HAP-1 (cell line): ENCODE measurements around the gene RAD9A.

Experiments used
- DNase-seq, 2 experiments: peaks; one replicate each; pipeline ENCODE4 v3.0.0-alpha.2; 2016 to 2020; ENCODE audit warnings: low spot score in 2 of 2
- H3K27me3 ChIP-seq: fragments of 250-450 bp; sonication (Bioruptor Pico); 2 replicates; pipeline ENCODE4 v1.5.1; 2020; ENCODE audit warnings: low read depth, mild to moderate bottlenecking, moderate library complexity
- H3K36me3 ChIP-seq: fragments of 250-450 bp; sonication (Bioruptor Pico); replicated peaks from 2 replicates; pipeline ENCODE4 v1.5.1; 2020; ENCODE audit warnings: mild to moderate bottlenecking
- H3K4me1 ChIP-seq: fragments of 250-450 bp; sonication (Bioruptor Pico); 2 replicates; pipeline ENCODE4 v1.5.1; 2020; ENCODE audit warnings: mild to moderate bottlenecking
- H3K4me3 ChIP-seq: fragments of 250-450 bp; sonication (Bioruptor Pico); 2 replicates; pipeline ENCODE4 v1.5.1; 2020; ENCODE audit warnings: mild to moderate bottlenecking, moderate library complexity
- H3K9me3 ChIP-seq: fragments of 250-450 bp; sonication (Bioruptor Pico); 2 replicates; pipeline ENCODE4 v1.5.1; 2020; ENCODE audit warnings: mild to moderate bottlenecking, moderate library complexity
- in situ Hi-C: fragments of 300-500 bp; cut with MboI; formaldehyde crosslinking; loops from 3 replicates; pipeline ENCODE4 v1.14.3; 2020; ENCODE audit warnings: low sequenced_read_pairs, inconsistent platforms, mixed read lengths

Gene RAD9A

DNA sequence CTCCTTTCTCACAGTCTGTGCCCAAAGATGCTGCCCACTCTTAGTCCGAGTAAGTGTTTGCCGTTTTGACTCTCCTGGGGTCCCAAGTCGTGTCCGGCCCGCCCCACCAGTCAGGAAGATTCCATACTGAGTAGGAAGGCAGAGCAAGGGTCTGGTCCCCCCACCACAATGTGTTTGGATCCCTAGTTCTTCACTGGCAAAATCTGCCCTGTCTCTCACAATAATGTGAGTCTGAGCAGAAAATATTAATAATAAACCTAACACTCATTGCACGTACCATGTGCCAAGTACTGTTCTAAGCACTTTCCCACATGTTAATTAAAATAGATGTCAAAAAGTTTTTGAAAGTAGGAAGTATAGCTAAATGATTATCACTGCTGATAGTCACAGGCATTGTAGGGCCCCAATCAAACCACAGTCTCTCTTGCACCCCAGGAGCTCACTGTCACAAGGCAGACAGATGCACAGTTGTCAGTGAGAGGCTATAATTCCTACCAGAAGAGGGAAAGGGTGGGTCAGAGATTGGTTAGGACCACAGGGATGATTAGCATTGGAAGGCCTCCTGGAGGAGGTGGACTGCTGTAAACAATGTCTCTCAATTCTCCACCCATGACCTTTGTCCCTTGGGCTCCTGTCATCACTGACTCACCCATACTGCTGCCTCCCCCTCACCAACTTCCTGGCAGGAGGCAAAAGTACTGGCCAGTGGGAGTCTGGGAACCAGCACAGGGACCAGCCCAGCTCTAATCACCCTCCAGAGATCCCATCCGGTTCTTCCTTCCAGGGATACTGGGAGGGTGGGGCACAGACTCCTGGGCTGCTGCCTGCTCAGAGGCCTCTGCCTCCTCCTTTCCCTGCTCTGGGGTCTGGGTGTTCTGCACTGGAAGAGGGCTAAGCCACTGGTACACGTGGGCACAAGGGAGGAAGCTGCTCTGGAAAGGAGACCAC lies 37.4 kb upstream of the RAD9A start:
- no peaks in the 10 kb centered on the region for H3K27me3 ChIP-seq
- no peaks in the 10 kb centered on the region for H3K36me3 ChIP-seq
- no peaks in the 10 kb centered on the region for H3K9me3 ChIP-seq
- in situ Hi-C loops: no loop called here
- peaks cover 7% of the 10 kb centered on the region; the same call in 1 of the 2 replicates for H3K4me1 ChIP-seq
- DNase-seq: no peak
- peak overlapping the region; percentile 75 for H3K4me3 ChIP-seq

GRCh38 chr11:67355023-67355793 lies 36.6 kb upstream of the RAD9A start:
- DNase-seq: no peak
- H3K4me1 ChIP-seq: peaks cover 7% of the 10 kb centered on the region; the same call in 1 of the 2 replicates

GRCh38 chr11:67355794-67356386 lies 35.9 kb upstream of the RAD9A start:
- Histone ChIP-seq H3K27me3 (no peaks in the 10 kb centered on the region), H3K4me3 (no peak overlapping the region), H3K9me3 (no peaks in the 10 kb centered on the region), H3K4me1 (peaks cover 7% of the 10 kb centered on the region; the same call in 1 of the 2 replicates), H3K36me3 (no peaks in the 10 kb centered on the region)
- in situ Hi-C loops: no loop called here
- DNase-seq: no peak

More at GRCh38 chr11:67355023-67355793, 36.6 kb upstream of the RAD9A start:
- no peaks in the 10 kb centered on the region for H3K36me3 ChIP-seq
- no peak overlapping the region for H3K4me3 ChIP-seq
- in situ Hi-C loops: no loop called here
- no peaks in the 10 kb centered on the region for H3K27me3 ChIP-seq
- H3K9me3 ChIP-seq: no peaks in the 10 kb centered on the region

- in situ Hi-C loops: no loop called here
- Histone ChIP-seq H3K4me3 (no peak overlapping the region), H3K27me3 (no peaks in the 10 kb centered on the region), H3K4me1 (peaks cover 7% of the 10 kb centered on the region; the same call in 1 of the 2 replicates), H3K9me3 (no peaks in the 10 kb centered on the region), H3K36me3 (no peaks in the 10 kb centered on the region)
- no peak for DNase-seq
Measured at GRCh38 chr11:67356387-67356863, 35.4 kb upstream of the RAD9A start.

DNA sequence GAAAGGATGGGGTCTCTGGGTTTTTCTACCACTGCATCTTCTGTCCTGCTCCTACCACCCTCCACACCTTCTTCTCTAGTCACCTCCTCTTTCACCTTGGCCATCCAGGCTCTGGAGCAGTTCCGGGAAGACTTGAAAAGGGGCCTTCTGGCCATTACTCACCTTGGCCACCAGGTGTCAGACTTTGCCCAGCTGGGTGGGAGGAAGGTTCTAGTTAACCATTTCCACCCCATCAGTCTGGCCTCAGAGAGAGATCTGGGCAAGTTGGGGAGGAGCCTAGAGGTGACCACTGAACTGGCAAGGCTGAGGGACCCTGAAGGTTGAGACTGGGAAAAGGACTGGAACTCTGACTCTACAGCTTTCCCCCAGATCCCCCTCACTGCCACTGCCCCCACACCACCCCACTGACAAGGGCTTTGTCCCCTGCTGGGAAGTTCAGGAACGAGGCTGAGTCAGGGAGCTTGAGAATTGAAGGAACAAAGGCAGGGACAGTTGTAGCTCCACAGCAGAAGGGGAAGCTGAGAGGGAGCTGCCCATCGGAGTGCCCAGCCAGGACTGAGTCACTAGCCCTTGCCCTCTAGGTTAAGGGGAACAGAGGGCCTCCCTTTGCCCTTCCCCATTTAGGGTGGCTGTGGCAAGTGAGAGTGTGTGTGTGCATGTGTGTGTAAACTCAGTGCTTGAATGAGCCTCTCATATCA lies 34.8 kb upstream of the RAD9A start:
- in situ Hi-C loops: no loop called here
- no peak overlapping the region for H3K4me3 ChIP-seq
- H3K27me3 ChIP-seq: no peaks in the 10 kb centered on the region
- H3K4me1 ChIP-seq: peaks cover 7% of the 10 kb centered on the region; the same call in 1 of the 2 replicates
- DNase-seq: peak; percentile 79 to 83
- no peaks in the 10 kb centered on the region for H3K36me3 ChIP-seq
- no peaks in the 10 kb centered on the region for H3K9me3 ChIP-seq

DNA sequence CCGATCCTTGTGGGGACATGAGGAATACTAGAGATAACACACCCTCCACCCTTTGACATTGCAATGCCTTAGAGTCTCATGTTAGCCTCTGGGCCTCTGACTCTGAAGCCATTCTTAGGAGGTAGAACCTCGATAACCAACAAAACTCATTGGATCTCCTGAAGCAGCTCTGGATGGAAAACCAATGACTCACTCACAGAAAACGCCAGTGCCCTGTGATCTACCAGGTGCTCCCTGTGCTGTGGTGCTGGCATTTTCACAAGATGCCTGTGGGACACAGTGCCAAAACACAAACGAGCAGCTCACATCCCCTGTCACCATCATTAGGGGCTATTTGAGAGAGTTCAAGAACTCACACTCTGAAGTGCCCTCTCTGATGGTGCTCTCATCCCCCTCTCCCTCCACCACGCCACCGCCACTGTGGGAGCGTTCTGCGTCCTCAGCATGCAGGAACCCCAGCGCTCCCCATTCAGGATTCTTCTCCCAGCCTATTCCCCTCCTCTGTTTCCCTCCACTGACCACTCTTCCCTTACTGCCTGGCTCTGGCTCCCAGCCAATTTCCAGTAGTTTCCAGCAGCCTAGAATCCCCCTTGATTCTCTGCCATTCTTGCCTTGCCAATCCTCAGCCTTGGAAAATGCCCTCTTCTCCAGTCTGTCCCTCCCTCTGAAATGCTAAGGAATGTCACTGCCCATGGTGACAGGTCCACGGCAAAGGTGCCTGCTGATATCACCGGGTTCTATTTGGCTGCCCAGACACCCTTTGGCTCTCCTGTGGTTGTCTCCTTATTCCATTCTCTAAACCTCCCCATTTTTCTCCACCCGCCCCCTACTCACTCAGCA lies 33.7 kb upstream of the RAD9A start:
- no peak overlapping the region for H3K4me3 ChIP-seq
- no peaks in the 10 kb centered on the region for H3K36me3 ChIP-seq
- in situ Hi-C loops: no loop called here
- no peak for DNase-seq
- H3K9me3 ChIP-seq: no peaks in the 10 kb centered on the region
- H3K27me3 ChIP-seq: no peaks in the 10 kb centered on the region
- peaks cover 4% of the 10 kb centered on the region; the same call in 1 of the 2 replicates for H3K4me1 ChIP-seq

DNA sequence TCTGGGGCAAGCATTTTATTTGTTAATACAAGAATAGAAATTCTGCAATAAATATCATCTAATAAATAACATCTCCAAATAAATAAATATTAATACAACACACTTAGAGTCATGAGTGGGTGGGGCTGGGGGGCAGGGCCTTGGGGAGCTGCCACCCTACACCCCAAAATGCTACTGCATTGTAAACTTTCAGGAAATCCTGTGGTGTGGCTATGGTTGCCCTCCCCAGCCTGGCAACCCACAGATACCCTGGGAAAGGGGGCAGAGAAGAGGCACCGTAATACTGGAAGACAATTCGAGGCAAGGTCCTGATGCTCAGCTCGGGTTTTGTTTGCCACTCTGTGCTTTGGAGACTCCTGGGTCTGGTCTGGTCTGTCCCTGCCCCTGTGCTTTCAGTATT lies 27.6 kb upstream of the RAD9A start:
- no peak for DNase-seq
- no peak overlapping the region for H3K4me3 ChIP-seq
- in situ Hi-C loops: no loop called here
- H3K36me3 ChIP-seq: no peaks in the 10 kb centered on the region
- no peaks in the 10 kb centered on the region for H3K4me1 ChIP-seq
- H3K9me3 ChIP-seq: no peaks in the 10 kb centered on the region
- H3K27me3 ChIP-seq: no peaks in the 10 kb centered on the region

- H3K27me3 ChIP-seq: no peaks in the 10 kb centered on the region
- DNase-seq: no peak
- no peaks in the 10 kb centered on the region for H3K36me3 ChIP-seq
- in situ Hi-C loops: no loop called here
- H3K9me3 ChIP-seq: no peaks in the 10 kb centered on the region
- H3K4me3 ChIP-seq: no peak overlapping the region
- H3K4me1 ChIP-seq: no peaks in the 10 kb centered on the region
Measured at GRCh38 chr11:67364783-67365722, 26.7 kb upstream of the RAD9A start.

- no peak for DNase-seq
- H3K36me3 ChIP-seq: no peaks in the 10 kb centered on the region
- H3K4me3 ChIP-seq: no peak overlapping the region
- H3K9me3 ChIP-seq: no peaks in the 10 kb centered on the region
- H3K27me3 ChIP-seq: no peaks in the 10 kb centered on the region
- no peaks in the 10 kb centered on the region for H3K4me1 ChIP-seq
- in situ Hi-C loops: no loop called here
Measured at GRCh38 chr11:67365736-67366444, 25.9 kb upstream of the RAD9A start.

DNA sequence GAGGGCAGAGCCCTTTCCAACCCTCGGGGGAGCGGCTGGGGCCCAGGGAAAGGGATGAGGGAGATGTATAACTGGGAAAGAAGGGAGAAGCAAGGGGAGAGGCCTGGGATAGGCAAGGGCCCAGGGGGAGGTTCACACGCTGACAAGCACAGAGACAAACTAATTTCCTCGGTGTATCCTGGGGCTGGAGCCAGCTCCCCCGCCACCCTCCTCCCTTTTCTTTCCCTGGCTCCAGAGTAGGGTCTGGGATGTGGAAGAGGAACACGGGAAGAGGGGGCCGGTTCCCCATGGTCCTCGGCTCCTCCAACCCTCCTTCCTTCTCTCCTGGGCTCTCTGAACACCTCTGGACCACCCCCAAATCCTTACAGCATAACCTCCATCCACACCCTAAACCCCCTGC lies 25.2 kb upstream of the RAD9A start:
- Histone ChIP-seq H3K9me3 (no peaks in the 10 kb centered on the region), H3K27me3 (no peaks in the 10 kb centered on the region)
- in situ Hi-C loops: no loop called here

GRCh38 chr11:67366961-67367760 lies 24.6 kb upstream of the RAD9A start:
- H3K4me1 ChIP-seq: no peaks in the 10 kb centered on the region

More for the DNA sequence above, 25.2 kb upstream of the RAD9A start:
- DNase-seq: no peak
- Histone ChIP-seq H3K4me3 (no peak overlapping the region), H3K4me1 (no peaks in the 10 kb centered on the region), H3K36me3 (no peaks in the 10 kb centered on the region)

More at GRCh38 chr11:67366961-67367760, 24.6 kb upstream of the RAD9A start:
- no peak for DNase-seq
- H3K36me3 ChIP-seq: no peaks in the 10 kb centered on the region
- in situ Hi-C loops: no loop called here
- H3K4me3 ChIP-seq: no peak overlapping the region
- no peaks in the 10 kb centered on the region for H3K9me3 ChIP-seq
- no peaks in the 10 kb centered on the region for H3K27me3 ChIP-seq
